AG09309 (cell line): ENCODE results near the gene IL2RA.

ENCODE experiments used
- DNase-seq: peaks from one replicate; pipeline ENCODE4 v3.0.0-alpha.2; 2010; ENCODE audit warnings: low read depth
- H3K4me3 ChIP-seq: 2 replicates; pipeline ENCODE4 v1.5.1; 2011; ENCODE audit warnings: mild to moderate bottlenecking, low read depth, low read length, moderate library complexity; ENCODE audit not compliant: control insufficient read depth
- TF ChIP-seq, protein P1 (sequence below): IDR thresholded peaks from 2 replicates; pipeline ENCODE4 v1.5.1; 2011; ENCODE audit warnings: mild to moderate bottlenecking, low read depth, low read length, inconsistent platforms; ENCODE audit not compliant: insufficient read depth, control insufficient read depth; ENCODE audit errors: missing control alignments

IL2RA gene

DNA sequence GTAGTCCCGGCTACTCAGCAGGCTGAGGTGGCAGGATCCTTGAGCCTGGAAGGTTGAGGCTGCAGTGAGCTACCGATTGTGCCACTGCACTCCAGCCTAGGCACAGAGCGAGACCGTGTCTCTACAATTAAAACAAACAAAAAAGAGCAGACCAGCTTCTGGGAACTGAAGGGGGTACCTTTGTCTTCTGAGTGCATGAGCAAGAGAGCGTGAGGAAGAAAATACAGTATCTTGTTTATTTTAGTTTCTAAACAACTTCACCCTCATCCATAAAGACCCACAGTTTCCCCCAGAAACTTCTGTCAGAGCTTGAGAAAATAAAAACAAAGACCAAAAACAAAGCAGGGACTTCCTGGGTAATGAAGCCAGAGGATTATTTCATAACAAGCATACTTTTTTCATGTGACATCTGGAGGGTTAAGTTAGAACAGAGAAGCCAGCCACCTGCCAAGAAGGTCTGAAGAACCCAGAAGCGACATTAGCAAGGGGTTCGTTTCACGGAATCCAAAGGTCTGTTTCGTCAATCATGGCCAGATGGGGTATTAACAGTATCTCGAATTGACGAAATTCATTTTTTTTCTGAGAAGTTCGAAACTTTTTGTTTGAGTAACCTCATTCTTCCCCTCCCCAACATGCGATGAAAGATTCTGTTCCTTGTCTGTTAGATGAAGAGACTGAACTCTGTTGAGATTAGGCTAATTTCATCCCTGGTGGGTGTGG lies 10.2 kb upstream of the IL2RA start:
- no peak overlapping the region for H3K4me3 ChIP-seq
- TF ChIP-seq, protein P1, sequence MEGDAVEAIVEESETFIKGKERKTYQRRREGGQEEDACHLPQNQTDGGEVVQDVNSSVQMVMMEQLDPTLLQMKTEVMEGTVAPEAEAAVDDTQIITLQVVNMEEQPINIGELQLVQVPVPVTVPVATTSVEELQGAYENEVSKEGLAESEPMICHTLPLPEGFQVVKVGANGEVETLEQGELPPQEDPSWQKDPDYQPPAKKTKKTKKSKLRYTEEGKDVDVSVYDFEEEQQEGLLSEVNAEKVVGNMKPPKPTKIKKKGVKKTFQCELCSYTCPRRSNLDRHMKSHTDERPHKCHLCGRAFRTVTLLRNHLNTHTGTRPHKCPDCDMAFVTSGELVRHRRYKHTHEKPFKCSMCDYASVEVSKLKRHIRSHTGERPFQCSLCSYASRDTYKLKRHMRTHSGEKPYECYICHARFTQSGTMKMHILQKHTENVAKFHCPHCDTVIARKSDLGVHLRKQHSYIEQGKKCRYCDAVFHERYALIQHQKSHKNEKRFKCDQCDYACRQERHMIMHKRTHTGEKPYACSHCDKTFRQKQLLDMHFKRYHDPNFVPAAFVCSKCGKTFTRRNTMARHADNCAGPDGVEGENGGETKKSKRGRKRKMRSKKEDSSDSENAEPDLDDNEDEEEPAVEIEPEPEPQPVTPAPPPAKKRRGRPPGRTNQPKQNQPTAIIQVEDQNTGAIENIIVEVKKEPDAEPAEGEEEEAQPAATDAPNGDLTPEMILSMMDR = no peak
- no peak for DNase-seq

DNA sequence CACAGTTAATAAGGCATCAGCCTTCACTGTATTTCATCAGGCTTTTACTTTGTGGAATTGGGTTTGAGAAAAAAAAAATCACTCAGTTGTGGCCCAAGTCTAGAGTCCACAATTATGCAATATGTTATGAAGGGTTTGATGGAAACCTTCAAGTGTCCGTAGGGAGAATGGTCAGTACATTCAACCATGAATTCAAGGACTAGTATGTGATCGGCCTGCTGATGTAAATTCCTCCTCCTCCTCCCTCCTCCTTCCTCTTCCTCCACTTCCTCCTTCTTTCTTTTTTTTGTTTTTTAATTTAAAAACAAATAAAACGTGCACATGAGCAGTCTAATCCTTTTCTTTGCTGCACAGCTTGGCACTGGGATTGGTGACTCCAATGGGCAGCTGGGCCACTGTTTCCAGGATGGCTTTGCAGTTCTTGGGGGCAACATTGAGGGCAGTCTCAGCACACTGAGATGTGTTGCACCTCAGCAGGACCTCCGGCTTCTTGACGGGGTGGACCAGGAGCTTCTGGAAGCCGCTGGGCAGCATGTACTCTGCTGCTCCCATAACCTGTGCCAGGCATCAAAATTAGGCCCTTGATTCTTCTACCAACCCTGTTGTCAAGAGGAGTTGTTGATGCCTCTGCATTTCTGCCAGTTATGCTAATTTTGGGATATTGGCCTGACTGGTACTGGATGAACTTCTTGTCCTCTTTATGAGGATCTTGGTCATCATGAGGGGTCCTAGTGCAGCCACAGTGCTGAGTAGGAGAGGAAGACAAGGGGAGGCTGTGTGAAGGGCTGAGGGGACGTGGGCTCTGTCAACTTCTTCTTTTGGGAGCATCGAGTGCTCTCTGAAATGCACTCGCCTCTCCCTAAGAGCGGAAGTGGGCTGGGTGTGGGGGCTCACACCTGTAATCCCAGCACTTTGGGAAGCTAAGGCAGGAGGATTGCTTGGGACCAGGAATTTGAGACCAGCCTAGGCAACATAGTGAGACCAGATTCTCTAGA lies 9.3 kb upstream of the IL2RA start:
- DNase-seq = no peak
- no peak overlapping the region for H3K4me3 ChIP-seq
- TF ChIP-seq, protein P1 = no peak

DNA sequence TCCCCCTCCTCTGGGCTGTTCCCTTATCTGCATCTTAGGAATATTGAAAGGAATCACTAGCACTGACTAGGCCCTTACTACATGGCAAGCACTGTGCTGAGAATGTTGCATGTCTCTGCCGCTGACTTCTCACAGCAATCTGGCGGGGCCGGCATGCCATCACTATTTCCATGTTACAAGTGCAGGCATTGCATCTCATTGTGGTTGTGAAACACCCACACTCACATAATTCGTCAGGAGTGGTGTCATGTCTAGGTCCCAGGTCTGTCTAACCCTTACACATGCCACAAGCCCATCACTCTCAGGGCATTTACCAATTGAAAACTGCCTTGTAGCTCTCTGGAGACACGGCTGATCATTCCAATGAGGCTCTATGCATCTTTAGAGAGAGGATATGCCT lies 8.5 kb upstream of the IL2RA start:
- DNase-seq = no peak
- no peak overlapping the region for H3K4me3 ChIP-seq
- TF ChIP-seq, protein P1 = no peak

DNA sequence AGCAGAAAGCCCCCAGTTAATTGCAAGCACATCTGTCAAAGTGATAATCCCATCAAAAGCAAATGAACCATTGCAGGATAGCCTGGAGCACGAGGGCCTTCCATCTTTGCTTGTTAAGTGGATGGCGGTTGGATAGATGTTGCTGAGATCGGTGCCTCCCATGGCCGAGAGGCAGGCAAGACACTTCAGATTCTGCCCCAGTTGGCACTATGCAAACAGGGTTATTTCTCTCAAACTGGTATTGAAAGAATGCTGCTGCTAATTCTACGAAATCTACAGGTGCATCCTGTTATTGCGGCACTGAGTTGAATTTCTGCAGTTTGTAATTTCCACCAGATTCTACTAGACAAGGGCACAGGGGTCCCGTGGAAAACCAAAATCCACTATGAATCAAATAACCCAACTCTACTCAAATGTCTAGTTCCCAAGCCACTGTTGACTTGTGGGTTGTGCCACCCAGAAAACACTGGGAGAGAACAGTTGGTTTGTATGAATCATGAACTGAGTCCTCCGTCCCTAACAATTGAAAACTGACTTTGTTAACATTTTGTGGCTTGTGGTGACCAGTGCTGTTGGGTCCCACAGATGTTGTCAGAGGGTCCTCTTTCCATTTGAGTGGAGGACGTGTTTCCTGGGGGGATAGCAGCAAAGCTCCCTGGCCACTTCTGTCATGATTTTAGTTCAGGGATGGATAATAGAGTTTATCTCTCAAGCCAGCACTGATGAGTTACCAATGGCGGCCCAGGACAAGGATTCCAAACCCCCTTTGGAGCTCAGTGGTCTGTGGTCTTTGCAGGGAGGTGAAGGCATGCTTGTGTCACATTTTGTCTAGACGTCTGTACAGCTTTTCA lies 7.1 kb upstream of the IL2RA start:
- TF ChIP-seq, protein P1 = no peak
- no peak overlapping the region for H3K4me3 ChIP-seq
- DNase-seq = no peak

DNA sequence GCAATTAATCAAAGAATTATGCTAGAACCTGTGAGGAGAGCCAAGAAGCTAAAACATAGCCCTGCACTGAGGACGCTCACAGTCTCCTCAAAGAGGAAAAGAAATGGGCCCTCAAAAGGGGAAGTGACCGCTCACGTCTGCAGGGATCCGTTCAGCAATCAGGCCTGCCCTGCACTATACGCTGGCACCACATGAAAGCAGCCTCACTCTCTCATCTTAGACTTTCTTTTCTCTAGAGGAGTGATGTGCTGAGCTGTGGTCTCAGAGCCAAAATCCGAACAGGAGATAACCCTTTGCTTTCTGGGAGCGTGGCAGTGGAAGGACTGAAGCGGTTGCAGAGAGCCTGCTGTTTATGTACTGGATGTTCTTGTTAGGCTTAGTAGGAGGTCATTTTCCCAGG lies 6.3 kb upstream of the IL2RA start:
- H3K4me3 ChIP-seq = no peak overlapping the region
- DNase-seq = no peak
- TF ChIP-seq, protein P1 = no peak

DNA sequence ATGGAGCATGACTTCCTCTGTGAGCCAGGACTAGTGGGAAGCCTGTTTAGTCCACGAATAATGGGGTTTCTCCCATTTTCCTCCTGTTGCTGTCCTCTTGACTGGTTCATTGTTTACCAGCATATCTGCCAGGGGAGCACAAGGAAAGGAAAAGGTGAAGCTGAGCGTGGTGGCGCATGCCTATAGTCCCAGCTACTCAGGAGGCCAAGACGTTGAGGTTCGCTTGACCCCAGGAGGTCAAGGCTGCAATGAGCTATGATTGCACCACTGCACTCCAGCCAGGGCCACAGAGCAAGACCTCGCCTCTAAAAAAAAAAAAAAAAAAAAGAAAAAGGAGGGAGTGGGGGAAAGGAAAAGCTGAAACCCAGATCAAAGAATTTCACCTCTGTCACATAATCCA lies 5.8 kb upstream of the IL2RA start:
- H3K4me3 ChIP-seq = no peak overlapping the region
- TF ChIP-seq, protein P1 = no peak
- DNase-seq = no peak
